Immature natural killer cell (primary cell): ENCODE data around the gene SH2D7. TPM values are rescaled to one million over a fixed set of nuclear protein-coding genes. Genes with fewer than 3 reads are reported as not detected.
"Not testable (repeated sequence)": the region's sequence is repeated elsewhere in the genome, so short reads cannot be mapped to it uniquely, and the experiment has no call there.

ENCODE experiments used
- DNase-seq, 3 donors: peaks; one replicate each; pipeline ENCODE4 v3.0.0; 2022; ENCODE audit warnings: mixed read lengths in 1 of 3
- H3K27ac Mint-ChIP-seq, 6 donors: one replicate each; pipeline ENCODE4 v1.8.0; 2020; ENCODE audit warnings: mixed read lengths in 6 of 6, mild to moderate bottlenecking in 5 of 6, inconsistent platforms in 4 of 6, moderate library complexity in 3 of 6
- H3K27me3 Mint-ChIP-seq, 3 donors: one replicate each; pipeline ENCODE4 v1.8.0; 2020 to 2021; ENCODE audit warnings: low read depth in 3 of 3, mild to moderate bottlenecking in 3 of 3, mixed read lengths in 3 of 3, moderate library complexity in 3 of 3, inconsistent platforms in 1 of 3
- H3K36me3 Mint-ChIP-seq, 3 donors: one replicate each; pipeline ENCODE4 v1.8.0; 2020; ENCODE audit warnings: mixed read lengths in 3 of 3, inconsistent platforms in 2 of 3, mild to moderate bottlenecking in 2 of 3
- H3K4me1 Mint-ChIP-seq, 2 donors: one replicate each; pipeline ENCODE4 v1.8.0; 2020; ENCODE audit warnings: inconsistent platforms in 2 of 2, mild to moderate bottlenecking in 2 of 2, mixed read lengths in 2 of 2, moderate library complexity in 1 of 2
- H3K4me3 Mint-ChIP-seq, 5 donors: one replicate each; pipeline ENCODE4 v1.8.0; 2020; ENCODE audit warnings: mild to moderate bottlenecking in 5 of 5, mixed read lengths in 5 of 5, inconsistent platforms in 3 of 5, moderate library complexity in 3 of 5
- H3K9me3 Mint-ChIP-seq, 6 donors: one replicate each; pipeline ENCODE4 v1.8.0; 2020; ENCODE audit warnings: mild to moderate bottlenecking in 6 of 6, mixed read lengths in 6 of 6, inconsistent platforms in 4 of 6, moderate library complexity in 3 of 6
- polyA plus RNA-seq, 3 donors: library from polyadenylated mRNA; unstranded; fragments of 300-500 nt; fragmentation: Illumina TruSeq; gene quantifications; one replicate each; pipeline ENCODE4 v1.2.3, GENCODE V29; 2021

SH2D7 gene
- polyA plus RNA-seq, 3 donors from 2014 or later: not detected

DNA sequence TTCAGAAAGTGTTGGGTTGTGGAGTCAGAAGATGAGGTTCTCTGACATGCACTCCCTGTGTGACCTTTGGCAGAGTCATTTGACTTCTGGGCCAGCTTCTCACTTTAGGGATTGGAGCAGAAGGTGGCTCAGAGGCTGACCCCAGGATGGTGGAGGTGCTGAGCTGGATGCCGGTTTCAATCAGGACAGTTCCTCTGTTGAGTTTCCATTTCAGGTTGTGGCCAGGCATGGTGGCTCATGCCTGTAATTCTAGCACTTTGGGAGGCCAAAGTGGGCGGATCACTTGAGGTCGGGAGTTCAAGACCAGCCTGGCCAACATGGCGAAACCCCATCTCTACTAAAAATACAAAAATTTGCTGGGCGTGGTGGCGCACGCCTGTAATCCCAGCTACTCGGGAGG is 58.7 kb downstream of the SH2D7 start:
- Mint-ChIP-seq H3K4me1 (peaks cover 23 to 37% of the 10 kb centered on the region in 2 donors), H3K27ac (peak overlapping the region in 3 of 6 donors; percentile 62 to 85 (median 79)), H3K4me3 (peak overlapping the region in 4 of 5 donors; percentile 86 to 89 (median 88))

More for the DNA sequence above, 58.7 kb downstream of the SH2D7 start:
- not testable (repeated sequence) for H3K9me3 Mint-ChIP-seq, H3K36me3 Mint-ChIP-seq, DNase-seq, H3K27me3 Mint-ChIP-seq

Other genes with a start within 250 kb of the SH2D7 start
- 10 to 100 TPM in 1 of 3 donors, 1 to 10 TPM in 2; 3.5 to 10.2 (median 7.8) TPM for gene TBC1D2B, start 14.8 kb upstream of the SH2D7 start, polyA plus RNA-seq
- gene CIB2, start 38.9 kb downstream of the SH2D7 start, polyA plus RNA-seq: 1 to 10 TPM in 2 of 3 donors, not detected in 1; 1.8 to 2.8 TPM
- 10 to 100 TPM; 39.6 to 59.7 (median 41.4) TPM for gene IDH3A, start 56.8 kb downstream of the SH2D7 start, polyA plus RNA-seq
- gene ACSBG1, start 142.0 kb downstream of the SH2D7 start, polyA plus RNA-seq: under 1 TPM in 1 of 3 donors, not detected in 2; 0.07 TPM
- gene DNAJA4, start 172.0 kb downstream of the SH2D7 start, polyA plus RNA-seq: 1 to 10 TPM; 3.1 to 8.2 (median 7.4) TPM
- gene SKIC8, start 207.0 kb downstream of the SH2D7 start, polyA plus RNA-seq: 100 to 1,000 TPM in 2 of 3 donors, 10 to 100 TPM in 1; 73.4 to 147 (median 105) TPM
- not detected for gene CRABP1, start 247.8 kb downstream of the SH2D7 start, polyA plus RNA-seq